Measurements from ENCODE around the gene JUP.
"Not testable (repeated sequence)": the region's sequence is repeated elsewhere in the genome, so short reads cannot be mapped to it uniquely, and the experiment has no call there.

The JUP gene

DNA sequence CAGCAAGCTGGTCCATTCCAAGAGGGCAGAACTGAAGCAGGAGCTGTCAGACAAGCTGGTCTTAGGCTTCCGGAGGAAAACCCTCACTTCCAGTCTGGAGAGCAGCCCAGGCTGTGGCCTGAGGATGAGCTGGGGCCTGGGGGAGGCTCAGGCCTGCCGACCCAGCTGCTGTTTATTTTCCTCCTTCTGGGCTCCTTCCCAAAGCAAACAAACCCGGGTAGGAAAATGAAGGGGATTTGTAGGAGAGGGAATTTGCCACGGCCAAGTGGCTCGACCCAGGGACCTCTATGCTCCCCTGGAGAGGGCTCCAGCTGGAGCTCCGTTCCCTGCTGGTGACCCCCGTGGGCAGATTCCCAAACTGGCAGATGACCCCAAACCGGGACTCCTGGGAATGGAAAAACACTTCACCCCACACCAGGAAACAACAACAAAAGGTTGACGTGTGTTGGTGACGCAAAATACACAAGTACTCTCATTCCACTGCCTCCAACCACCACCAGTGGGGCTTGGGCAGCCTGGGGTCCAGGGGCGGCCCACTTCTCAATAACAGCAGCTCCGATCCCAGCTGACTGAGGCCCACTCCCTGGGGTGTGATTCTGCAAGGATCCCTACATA is 8.8 kb downstream of the JUP start:
- DNase-seq = peak; percentile 91

DNA sequence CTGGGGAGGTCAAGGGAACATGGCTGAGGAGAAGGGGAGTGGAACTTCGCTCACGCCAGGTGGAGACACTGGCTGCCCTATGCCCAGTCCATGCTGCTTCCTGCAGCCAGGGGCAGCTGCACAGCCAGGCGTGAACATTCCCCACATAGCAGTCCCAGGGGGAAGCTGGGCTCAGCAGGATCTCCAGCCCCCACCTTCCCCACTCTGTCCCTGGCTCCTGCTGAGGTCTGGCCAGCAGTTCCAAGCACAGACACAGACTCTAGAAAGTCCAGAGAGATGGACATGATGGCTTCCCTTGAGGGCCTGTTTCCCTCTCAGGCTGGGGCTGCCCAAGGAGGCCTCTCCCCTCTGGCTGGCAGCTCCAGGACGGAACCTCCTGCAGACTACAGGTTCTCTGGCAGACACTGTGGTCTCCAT is 9.3 kb downstream of the JUP start:
- DNase-seq = no peak

DNA sequence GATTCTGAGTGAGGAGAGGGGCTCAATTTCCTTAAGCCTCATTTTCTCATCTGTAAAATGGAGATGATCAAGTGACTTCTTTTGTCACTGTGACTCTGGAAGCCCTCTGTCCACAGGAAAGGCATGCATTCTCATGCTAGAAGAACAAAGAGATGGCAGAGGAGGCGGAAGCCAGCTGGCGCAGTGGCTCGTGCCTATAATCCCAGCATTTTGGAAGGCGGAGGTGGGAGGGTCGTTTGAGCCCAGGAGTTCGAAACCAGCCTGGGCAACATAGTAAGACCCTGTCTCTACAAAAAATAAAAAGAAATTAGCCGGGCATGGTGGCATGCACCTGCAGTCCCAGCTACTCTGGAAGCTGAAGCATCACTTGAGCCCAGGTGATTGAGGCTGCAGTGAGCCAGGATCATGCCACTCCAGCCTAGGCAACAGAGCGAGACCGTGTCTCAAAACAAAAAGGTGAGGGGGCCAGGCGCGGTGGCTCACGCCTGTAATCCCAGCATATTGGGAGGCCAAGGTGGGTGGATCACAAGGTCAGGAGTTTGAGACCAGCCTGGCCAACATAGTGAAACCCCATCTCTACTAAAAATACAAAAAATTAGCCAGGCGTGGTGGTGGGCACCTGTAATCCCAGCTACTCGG is 10.1 kb downstream of the JUP start:
- DNase-seq = not testable (repeated sequence)

DNA sequence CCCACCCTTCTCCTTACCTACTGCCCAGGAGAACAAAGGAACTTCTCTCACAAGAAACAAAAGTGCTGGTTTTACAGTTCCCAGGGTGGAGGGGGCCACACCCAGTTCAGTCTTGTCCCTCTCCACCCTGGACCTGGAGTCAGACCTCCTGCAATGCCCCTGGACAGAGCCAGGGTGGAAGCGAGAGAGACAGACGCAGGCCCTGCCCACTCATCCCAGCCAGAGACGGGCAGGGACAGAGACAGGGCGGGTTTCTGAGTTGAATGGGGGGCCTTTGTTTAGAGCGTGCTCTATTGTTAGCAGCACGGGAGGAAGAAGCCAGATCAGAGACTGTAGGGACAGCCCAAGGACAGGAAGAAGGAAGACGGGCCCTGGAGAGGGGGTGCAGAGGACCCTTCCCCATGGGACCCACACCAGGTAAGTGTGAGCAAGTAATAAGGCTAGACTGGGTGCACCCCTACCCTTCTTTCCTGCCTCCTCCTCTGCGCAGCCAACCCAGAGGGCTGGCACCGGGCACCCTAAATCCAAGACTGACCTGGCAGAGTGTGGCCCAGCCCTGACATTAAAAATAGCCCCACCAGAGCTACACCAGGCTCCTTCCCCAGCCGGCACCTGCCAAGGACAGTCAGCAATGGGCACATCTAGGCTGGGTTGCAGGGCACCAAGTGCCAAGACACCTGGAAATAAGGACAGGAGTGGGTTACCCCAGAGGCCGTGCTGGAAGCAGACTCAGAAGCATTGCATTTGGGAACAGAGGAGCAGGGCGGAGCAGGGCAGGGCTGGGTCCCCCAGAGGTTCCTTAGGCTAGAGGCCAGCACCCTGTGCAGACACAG is 10.9 kb downstream of the JUP start:
- no peak for DNase-seq

DNA sequence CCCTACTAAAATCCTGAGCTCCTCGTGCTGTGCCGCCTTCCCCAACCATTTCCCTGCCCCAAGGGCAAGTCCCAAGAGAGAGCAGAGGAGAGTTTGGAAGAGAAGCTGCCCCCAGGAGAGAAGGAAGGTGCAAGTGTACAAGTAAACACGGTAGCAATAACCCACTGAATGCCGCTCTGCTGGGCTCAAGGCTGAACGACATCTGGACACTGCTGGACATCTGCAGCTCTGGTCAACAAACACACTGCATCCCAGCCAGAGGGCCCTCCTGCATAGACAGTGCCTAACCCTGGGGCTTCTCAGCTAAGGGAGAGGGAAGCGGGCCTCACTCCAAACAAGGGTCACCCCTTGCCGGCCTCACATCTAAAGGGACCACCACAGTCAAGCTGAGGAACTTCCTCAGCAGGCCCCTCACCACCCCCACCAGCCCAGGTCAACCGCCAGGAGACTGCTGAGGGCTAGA is 12.7 kb downstream of the JUP start:
- DNase-seq = no peak

DNA sequence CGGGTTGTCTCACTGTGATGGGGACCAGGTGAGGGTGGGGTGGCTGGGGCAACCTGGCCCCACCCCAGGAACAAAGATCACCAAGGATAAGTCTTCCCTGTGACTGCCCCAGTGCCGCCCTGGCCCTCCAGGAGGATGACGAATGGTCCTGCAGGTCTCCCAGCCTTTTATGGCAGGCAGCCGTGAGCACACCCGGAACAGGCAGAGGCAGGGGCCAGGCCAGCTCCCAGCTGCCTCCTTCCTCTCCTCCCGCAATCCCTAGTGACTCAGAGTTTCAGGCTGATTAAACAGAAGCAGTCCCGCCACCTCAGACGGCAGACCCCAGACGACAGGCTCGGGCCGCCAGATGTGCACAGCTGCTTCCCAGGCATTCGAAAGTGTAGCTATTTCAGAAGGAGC is 13.3 kb downstream of the JUP start:
- DNase-seq = peak; percentile 86

DNA sequence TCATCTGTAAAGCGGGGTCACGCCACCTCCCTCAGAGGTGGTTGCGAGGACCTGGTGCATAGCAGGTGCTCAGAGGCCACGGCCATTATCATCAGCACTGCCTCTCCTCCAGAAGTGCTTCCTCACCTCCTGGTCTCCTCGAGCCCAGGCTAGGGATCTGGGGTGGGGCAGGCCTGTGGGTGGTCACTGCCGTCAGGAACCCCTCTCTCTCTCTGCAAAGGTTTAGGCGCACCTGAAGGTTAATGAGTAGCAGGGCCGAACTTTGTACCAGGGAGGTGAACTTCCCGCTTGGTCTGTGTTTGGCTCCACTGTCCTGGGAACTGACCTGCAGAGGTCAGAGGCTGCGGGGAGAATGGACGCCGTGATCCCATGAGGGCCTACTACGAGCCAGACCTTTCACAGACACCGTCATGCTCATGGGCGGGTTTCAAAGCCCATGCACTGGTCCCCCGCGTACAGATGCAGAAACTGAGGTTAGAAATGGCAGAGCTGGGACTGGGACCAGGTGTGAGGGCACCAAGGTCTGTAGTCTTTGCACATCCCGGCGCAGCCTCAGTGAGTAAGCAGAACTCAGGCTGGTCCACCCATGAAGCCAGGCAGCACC is 13.8 kb downstream of the JUP start:
- no peak for DNase-seq

DNA sequence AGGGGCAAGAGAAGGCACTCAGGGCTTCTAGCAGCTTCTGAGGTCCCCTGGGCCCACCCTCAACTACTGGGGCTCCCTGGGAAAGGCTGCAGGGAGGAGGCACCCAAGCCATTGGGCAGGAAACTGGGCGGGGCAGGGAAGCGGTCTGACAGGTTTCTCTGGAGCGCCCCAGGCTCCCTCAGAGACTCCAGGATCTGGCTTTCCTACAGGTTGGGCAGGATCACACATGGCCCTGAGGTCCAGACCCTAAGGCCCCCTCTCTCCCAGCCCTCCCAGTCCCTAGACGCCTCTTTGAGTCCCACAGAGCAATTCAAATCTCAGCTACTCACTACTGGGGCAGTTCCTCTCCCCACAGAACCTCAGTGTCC is 14.3 kb downstream of the JUP start:
- DNase-seq = no peak

DNA sequence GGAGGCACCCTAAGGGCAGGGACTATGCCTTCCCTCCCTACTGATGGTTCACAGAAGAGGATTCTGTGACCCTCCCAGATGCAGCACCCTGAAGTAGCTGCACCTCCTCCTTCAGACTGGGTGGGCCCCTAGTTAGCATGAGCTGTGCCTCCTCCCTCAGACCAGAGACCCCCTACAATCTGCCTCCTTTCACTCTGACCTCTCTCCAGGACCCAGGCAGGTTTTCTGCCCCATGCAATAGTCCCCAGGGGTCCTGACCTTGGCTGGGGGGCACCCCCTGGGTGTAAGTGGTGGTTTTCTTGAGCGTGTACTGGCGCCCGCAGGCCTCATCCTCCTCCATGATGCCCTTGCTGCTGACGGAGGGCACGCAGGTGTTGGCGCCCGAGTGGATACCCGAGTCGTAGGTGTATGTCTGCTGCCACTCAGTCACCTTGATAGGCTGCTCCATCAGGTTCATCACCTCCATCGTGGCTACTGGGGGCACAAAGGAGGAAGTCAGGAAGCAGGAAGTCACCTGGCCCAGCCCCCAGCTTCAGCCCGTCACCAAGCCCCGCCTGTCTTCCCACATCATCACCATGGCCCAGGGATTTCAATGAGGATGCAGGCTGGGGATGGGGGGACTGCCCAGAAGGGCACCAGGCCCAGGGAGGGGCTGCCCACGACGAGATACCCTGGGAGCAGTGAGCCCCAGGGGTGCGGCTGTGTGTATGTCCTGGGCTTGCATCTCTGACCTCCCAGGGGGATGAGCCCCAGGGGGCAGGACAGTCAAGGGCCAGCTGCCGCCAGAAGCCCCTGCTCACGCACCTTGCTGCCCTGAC is 14.9 kb downstream of the JUP start:
- DNase-seq = no peak

DNA sequence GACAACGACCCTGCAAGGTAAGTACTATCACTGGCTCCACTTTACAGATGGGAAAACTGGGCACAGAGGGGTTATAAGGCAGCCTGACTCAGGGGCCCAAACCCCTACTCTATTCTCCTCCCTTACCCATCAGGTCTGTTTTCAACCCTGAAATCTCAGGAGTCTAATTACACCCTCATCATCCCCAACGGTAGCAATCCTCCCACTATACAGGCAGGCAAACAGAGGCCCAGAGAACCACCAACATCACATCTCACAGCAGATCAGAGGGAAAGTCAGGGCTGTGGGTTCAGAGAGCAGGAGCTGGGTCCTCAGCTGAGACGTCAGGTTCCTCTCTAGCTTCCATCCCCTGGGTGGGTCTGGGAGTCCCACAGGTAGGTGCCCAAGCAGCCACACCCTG is 16.5 kb downstream of the JUP start:
- DNase-seq = no peak

DNA sequence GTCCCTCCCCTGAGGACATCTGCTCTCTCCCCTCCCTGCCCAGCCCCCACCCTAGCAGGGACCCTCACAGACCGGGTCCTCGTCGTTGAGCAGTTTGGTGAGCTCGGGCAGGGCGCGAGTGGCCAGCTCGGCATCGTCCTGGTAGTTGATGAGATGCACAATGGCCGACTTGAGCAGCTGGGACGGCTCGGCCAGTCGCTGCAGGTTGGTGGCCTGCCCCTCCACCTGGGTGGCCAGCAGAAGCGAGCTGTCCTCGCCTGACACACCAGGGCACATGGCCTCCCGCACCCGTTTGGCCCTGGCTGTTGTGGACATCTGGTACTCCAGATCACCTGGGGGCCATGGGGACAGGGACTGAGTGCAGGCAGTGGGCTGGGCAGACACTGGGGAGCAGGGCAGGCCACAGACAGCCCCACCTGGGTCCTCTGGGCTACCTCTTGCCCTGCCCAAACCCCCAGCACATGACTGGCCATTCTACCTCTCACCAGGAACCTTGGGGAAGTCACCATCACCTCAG is 17.1 kb downstream of the JUP start:
- no peak for DNase-seq

DNA sequence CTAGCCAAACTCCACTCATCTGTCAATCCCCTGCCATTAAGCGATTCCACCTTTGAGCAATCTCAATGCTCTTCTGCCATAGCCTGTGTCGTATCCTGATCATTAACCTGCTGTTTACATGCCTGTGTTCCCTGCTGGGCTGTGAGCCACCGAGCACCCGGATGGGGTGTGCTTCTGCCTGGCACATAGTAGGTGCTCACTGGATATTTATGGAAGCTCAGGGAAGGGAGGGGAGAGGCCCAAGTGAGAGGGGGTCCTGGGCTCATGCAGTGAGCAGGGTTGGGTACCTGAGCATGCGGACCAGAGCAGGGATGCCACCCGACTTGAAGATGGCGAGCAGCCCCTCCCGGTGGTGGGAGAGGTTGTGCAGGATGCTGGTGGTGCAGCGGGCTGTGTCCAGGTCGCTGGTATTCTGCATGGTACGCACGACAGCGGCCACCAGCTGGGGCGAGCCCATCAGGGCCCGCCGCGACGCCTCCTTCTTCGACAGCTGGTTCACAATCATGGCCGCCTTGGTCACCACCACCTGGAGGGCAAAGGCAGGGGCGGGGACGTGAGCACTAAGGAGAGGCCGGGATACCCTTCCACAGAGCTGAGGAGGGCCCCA is 17.7 kb downstream of the JUP start:
- DNase-seq = no peak

DNA sequence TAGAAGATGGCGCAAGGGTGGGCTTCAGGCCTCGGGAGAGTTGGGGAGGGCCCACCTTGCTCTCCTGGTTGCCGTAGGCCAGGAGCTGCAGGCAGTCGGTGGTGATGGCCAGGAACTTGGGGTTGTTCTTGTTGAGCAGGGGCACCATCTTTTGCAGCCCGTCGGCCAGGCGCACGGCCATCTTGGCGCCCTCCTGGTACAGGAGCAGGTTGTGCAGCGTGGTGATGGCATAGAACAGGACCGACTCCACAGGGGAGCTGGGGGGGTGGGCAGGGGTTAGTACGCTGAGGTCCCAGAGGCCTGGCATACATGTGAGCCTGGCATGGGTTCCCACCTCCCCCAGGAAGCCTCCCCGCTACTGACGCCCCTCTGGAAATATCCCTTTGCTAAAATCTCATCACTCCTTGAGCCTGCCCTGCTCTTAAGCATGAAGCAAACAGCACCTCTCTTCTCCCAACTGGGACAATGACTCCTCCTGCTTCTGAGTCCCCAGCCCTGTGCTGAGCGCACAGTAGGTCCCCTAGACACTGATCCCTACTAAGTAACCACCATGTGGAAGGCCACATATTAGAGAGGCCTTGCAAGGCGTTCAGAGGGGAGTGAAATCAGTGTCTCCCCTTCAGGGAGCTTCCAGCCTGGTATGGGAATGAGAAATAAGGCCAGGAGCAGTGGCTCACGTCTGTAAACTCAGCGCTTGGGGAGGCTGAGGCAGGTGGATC is 19.0 kb downstream of the JUP start:
- no peak for DNase-seq

DNA sequence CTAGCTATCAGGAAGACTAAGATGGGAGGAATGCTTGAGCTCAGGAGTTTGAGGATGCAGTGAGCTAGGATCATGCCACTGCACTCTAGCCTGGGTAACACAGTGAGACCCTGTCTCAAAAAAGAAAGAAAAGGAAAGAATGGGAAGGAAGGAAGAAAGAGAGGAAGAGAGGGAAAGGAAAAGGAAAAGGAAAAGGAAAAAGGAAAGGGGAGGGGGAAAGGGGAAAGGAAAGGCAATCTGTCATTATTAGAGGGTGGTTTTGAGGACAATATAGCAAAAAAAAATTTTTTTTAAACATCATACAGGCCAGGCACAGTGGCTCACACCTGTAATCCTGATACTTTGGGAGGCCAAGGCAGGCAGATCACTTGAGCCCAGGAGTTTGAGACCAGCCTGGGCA is 20.4 kb downstream of the JUP start:
- DNase-seq = no peak

DNA sequence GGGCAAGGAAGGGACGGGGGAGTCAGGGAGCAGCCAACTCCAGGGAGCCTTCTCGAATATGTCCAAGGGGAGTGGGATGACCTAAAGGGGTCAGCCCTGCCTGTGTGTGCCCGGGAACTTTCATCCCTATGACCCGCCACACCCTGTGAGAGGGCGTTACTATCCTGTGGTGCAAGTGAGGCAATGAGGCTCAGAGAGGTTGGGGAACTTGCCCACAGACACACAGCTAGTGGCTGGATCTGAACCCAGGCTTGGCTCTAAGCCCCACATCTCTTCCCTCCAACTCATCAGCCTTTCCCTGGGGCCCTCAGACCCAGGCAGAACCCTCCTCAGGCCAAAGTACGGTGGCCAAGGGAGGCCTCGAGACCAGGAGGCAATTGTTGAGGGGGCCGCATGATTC is 23.2 kb downstream of the JUP start:
- no peak for DNase-seq

DNA sequence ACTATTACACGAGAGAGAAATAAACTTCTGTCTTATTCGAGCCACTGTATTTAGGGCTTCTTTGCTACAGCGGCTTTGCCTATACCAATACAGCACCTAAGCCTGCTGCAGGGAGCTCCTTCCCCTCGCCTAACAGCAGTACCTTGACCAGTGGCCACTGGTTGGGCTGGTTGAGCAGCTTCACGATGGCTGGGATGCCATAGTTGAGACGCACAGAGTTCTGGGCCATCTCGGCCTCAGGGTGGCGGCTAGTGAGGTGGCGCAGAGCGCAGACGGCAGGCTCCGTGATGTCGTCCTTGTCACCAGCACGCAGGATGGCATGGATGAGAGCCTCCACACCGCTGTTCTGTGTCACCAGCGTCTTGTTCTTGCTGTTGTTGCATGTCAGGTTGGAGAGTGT is 23.7 kb downstream of the JUP start:
- DNase-seq = no peak

DNA sequence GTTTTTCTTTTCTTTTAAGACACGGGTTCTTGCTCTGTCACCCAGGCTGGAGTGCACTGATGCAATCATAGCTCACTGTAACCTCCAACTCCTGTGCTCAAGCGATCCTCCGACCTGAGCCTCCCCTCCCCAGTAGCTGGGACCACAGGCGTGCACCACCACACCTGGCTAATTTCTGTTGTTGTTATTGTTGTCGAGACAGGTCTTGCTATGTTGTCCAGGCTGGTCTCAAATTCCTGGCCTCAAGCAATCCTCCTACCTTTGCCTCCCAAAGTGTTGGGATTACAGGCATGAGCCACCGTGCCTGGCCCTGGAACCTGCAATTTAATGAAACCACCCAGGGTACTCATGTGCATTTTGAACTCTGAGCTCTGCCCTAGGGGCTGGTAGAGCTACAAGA is 24.1 kb downstream of the JUP start:
- DNase-seq = no peak

DNA sequence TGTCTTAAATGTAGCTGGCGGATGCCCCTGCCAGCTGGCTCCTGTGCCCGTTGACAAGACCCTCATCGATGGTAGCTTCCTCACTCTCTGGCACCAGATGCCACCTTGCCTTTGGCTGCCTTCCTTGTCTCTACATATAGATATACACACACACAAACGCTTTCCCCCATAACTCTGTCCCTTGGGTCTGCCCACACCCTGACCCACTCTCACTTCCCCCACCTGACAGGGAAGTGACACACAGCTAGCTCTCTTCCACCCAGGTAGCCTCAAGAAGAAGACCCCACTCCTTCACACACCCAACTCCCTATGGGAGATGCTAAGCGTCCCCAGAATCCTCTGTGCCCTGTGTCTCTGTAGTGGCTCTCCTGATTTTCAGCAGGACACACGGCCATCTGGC is 25.6 kb downstream of the JUP start:
- DNase-seq = no peak

DNA sequence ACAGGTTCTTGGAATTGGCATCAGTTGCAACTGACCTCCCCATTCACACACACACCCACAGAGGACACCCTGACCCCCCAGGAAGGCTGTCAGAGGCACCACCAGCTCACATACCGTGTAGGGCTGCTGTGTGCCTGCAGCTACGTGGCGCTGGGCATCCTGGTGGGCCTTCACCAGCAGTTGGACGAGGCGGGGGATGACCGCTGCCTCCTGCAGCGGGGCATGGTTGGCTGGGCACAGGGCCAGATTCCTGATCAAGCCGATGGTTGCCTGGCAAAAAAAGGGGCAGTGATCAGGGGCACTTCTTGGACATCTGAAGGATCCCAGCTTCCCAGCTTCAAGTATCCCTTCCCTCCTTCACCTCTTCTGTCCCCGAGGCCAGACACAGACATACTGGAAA is 27.9 kb downstream of the JUP start:
- no peak for DNase-seq

DNA sequence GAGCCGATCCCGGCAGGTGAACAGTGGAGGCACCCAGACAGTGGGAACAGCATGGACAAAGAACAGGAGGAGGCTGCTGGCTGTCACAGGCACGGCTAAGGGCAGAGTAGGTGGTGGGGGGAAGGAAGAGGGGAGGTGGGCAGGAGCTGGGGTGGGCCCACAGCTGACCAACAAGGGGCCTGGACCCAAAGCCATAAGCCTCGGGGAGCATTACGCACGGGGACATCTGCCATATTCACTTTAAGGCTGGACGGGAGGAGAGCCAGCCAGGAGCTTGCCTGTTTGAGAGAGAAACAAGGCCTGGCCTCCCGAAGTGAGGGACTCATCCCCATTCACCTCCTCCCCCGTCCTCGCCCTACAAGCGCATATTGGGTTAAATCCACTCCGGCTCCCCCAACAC is 32.4 kb downstream of the JUP start:
- no peak for DNase-seq

DNA sequence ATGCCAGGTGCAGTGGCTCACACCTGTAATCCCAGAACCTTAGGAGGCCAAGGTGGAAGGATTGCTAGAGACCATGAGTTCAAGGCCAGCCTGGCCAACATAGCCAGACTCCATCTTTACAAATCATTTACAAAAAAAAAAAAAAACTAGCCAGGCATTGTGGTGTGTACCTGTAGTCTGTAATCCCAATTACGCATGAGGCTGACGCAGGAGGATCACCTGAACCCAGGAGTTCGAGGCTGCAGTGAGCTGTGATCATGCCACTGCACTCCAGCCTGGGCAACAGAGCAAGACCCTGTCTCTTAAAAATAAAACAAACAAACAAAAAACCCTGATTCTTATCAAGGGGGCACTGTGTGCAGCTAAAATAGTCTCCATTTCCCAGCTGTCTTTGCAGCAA is 35.2 kb downstream of the JUP start:
- no peak for DNase-seq

DNA sequence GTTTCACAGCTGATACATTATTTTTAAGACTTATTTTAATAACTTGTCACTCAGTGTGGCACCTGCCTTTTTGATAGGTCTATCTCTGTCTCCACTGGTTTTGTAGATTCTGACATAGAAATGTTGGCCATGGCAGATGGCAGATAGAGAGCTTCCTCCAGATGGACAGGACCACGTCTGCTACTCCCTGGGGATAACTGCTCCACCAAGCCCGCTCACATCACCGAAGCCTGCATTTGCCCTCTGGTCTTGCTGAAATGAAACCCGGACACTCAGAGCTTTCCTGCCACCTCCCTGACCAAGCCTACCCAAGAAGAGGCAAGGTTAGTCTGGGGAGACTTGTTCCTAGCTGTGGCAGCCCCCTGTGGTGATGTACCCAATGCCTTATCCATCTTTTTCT is 35.6 kb downstream of the JUP start:
- no peak for DNase-seq
